Measurements from ENCODE around the gene PLPPR3. TPM values are rescaled to one million over a fixed set of nuclear protein-coding genes. Genes with fewer than 3 reads are reported as not detected.

The PLPPR3 gene
- total and polyA plus RNA-seq, 2 donors from 2014 or later: not detected

- FAIRE-seq: no peak
- no peak for DNase-seq
These were observed 13.9 kb downstream of the PLPPR3 start for GRCh38 chr19:807627-808422.

GRCh38 chr19:806815-807421 is 14.8 kb downstream of the PLPPR3 start:
- intact Hi-C loops (cut with DNase I): no loop called here
- no peaks in the 10 kb centered on the region for H3K27me3 ChIP-seq (ENCODE audit: control insufficient read depth, insufficient read depth, low read length)
- no peak for DNase-seq
- H3K9ac ChIP-seq (ENCODE audit: low read length in 3 of 3): no peak overlapping the region
- H3K36me3 ChIP-seq (ENCODE audit: control insufficient read depth in 2 of 3, insufficient read depth in 3 of 3, low read length in 3 of 3): peaks cover 7 to 58% (median 21%) of the 10 kb centered on the region in 3 donors
- no peak for TF ChIP-seq CTCF (IDR thresholded peaks at IDR 0.05; ENCODE audit: borderline replicate concordance, extremely low read depth, insufficient read depth)
- FAIRE-seq: no peak
- H3K27ac ChIP-seq (ENCODE audit: low read depth in 2 of 2, low read length in 2 of 2): no peak overlapping the region
- peaks cover 0 to 13% (median 10%) of the 10 kb centered on the region in 3 donors for H3K4me1 ChIP-seq (ENCODE audit: control insufficient read depth in 2 of 3, insufficient read depth in 2 of 3, low read depth in 1 of 3, low read length in 3 of 3)
- H3K4me3 ChIP-seq (ENCODE audit: low read length in 3 of 3): no peak overlapping the region
- no peaks in the 10 kb centered on the region for H3K9me3 ChIP-seq (ENCODE audit: control insufficient read depth in 2 of 3, insufficient read depth in 1 of 3, low read length in 3 of 3)

More at GRCh38 chr19:807627-808422, 13.9 kb downstream of the PLPPR3 start:
- peaks cover 7 to 58% (median 24%) of the 10 kb centered on the region in 3 donors for H3K36me3 ChIP-seq (ENCODE audit: control insufficient read depth in 2 of 3, insufficient read depth in 3 of 3, low read length in 3 of 3)
- no peak for TF ChIP-seq CTCF (IDR thresholded peaks at IDR 0.05; ENCODE audit: borderline replicate concordance, extremely low read depth, insufficient read depth)
- H3K27ac ChIP-seq (ENCODE audit: low read depth in 2 of 2, low read length in 2 of 2): no peak overlapping the region
- no peaks in the 10 kb centered on the region for H3K9me3 ChIP-seq (ENCODE audit: control insufficient read depth in 2 of 3, insufficient read depth in 1 of 3, low read length in 3 of 3)
- no peak overlapping the region for H3K9ac ChIP-seq (ENCODE audit: low read length in 3 of 3)
- H3K4me3 ChIP-seq (ENCODE audit: low read length in 3 of 3): no peak overlapping the region
- intact Hi-C loops (cut with DNase I): no loop called here
- no peaks in the 10 kb centered on the region for H3K27me3 ChIP-seq (ENCODE audit: control insufficient read depth, insufficient read depth, low read length)
- peaks cover 0 to 5% (median 4%) of the 10 kb centered on the region in 3 donors for H3K4me1 ChIP-seq (ENCODE audit: control insufficient read depth in 2 of 3, insufficient read depth in 2 of 3, low read depth in 1 of 3, low read length in 3 of 3)

- FAIRE-seq: no peak
- H3K36me3 ChIP-seq (ENCODE audit: control insufficient read depth in 2 of 3, insufficient read depth in 3 of 3, low read length in 3 of 3): peaks cover 7 to 58% (median 21%) of the 10 kb centered on the region in 3 donors
- TF ChIP-seq CTCF (IDR thresholded peaks at IDR 0.05; ENCODE audit: borderline replicate concordance, extremely low read depth, insufficient read depth): no peak
- no peaks in the 10 kb centered on the region for H3K9me3 ChIP-seq (ENCODE audit: control insufficient read depth in 2 of 3, insufficient read depth in 1 of 3, low read length in 3 of 3)
- H3K27me3 ChIP-seq (ENCODE audit: control insufficient read depth, insufficient read depth, low read length): no peaks in the 10 kb centered on the region
- no peak overlapping the region for H3K9ac ChIP-seq (ENCODE audit: low read length in 3 of 3)
- no peak overlapping the region for H3K4me3 ChIP-seq (ENCODE audit: low read length in 3 of 3)
- intact Hi-C loops (cut with DNase I): no loop called here
- H3K27ac ChIP-seq (ENCODE audit: low read depth in 2 of 2, low read length in 2 of 2): no peak overlapping the region
- H3K4me1 ChIP-seq (ENCODE audit: control insufficient read depth in 2 of 3, insufficient read depth in 2 of 3, low read depth in 1 of 3, low read length in 3 of 3): peaks cover 0 to 24% (median 16%) of the 10 kb centered on the region in 3 donors
- DNase-seq: peak in 1 of 5 donors; percentile 79
These were observed 15.9 kb downstream of the PLPPR3 start for GRCh38 chr19:805600-806550.

Measured in kidney (tissue), 14 donors.